GM20431 (cell line): ENCODE measurements around the gene PFKFB3.

ENCODE experiments used
- in situ Hi-C: fragments of 300-500 bp; cut with MseI, MboI; formaldehyde crosslinking; loops from one replicate; pipeline ENCODE4 v1.15.0; 2020; ENCODE audit warnings: low sequenced_read_pairs; ENCODE audit not compliant: unreplicated experiment

PFKFB3 gene

DNA sequence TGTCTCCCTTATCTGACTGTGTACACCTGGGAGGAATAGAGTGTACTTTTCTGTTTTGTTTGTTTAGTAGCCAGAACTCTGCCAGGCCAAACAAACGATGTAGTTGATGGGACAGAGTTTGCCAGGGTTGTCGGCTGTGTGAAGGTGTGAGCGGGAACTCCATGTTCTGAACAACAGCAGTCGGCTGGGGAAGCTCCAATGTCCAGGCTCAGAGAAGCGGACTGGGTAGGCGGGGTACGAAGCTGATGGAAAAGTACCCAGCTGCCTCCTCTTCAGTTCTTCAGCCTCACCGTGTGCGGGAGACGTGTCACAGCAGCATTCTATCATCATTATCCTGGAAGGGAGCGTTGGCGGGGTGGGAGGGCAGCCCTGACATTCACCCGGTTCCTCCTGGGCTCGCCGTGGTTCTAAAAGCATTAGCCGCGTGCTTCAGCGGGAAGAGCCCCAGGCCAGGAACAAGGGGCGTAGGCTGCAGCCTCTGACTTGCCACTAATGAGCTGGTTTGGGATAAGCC lies 52.9 kb downstream of the PFKFB3 start:
- in situ Hi-C loops: no loop called here

DNA sequence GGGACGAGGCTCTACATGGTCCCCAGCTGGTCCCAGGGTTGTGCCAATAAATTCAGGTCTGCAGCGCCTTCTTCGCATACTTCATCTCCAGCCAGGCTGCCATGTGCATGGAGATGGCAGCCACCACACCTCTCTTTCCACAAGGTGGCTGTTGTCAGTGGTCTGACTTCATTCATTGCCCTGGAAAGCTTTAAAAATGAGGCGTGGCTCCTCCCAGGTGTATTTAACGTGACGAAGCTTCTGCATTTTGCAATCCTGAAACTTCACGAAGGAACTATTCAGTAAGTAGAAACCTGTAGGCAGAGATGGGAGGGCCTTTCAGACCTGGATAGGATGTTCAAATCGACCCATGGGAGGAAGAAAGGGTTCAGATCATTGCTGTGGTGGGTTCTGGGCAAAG lies 53.7 kb downstream of the PFKFB3 start:
- in situ Hi-C loops: no loop called here

DNA sequence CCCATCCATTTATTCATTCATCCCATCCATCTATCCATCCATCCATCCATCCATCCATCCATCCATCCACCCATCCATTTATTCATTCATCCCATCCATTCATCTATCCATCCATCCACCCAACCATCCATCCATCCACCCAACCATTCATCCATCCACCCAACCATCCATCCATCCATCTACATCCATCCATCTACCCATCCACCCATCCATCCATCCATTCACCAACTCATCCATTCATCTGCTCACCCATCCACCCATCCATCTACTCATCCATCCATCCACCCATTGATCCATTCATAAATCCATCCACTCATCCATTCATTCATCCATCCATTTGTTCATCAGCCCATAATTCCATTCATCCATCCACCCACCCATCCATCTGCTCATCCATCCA lies 56.4 kb downstream of the PFKFB3 start:
- in situ Hi-C loops: no loop called here

DNA sequence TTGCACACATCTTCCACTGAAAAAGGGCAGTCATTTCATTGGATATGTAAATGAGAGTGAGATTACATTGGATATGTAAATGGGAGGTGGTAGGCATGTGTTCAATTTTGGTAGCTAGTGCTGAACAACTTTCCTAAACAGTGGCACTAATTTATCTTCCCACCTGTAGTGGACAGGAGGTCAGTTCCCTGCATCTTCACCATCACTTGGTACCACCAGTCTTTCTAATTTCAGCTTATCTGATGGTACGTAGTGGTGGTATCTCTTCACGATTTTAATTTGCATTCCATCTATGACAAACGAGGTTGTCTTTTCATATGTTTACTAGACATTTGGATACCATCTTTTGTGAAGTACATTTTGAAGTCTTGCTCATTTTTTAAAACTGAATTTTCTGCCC lies 58.1 kb downstream of the PFKFB3 start:
- in situ Hi-C loops: no loop called here

DNA sequence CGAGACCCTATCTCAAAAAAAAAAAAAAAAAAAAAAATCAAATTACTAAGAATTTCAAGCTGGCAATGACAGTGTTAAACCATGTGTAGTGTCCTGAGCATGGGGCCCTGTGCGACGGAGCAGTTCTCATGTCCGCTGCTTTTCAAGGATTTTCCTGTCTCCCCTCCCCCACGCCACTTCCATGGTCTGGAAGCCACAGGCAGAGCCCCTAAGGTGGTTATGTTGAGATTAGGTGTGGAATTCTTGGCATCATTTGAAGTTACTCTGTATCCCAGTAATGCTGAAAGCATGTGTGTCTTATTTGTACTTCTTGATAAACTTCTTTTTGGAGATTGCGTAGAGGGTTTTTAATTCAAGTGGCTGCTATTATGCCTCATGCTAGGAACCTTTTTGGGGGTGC lies 65.2 kb downstream of the PFKFB3 start:
- in situ Hi-C loops: no loop called here

DNA sequence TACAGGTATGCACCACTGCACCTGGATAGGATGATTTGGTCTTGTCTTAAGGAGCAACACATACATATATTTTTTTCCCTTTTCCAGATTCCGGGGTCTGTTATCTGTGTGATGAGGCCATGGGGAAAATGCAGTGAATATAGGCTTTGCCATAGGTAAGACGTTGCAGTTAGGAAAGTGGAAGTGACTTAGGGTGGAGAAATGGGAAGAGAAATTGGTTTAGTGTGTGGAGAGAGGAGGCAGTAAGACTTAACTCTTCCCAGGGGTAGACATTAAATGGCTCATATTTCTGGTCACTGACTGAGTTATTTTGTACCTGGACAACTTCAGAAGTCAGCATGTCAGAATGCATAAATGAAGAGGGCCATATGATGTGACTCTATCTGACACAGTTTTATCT lies 66.7 kb downstream of the PFKFB3 start:
- in situ Hi-C loops: no loop called here

DNA sequence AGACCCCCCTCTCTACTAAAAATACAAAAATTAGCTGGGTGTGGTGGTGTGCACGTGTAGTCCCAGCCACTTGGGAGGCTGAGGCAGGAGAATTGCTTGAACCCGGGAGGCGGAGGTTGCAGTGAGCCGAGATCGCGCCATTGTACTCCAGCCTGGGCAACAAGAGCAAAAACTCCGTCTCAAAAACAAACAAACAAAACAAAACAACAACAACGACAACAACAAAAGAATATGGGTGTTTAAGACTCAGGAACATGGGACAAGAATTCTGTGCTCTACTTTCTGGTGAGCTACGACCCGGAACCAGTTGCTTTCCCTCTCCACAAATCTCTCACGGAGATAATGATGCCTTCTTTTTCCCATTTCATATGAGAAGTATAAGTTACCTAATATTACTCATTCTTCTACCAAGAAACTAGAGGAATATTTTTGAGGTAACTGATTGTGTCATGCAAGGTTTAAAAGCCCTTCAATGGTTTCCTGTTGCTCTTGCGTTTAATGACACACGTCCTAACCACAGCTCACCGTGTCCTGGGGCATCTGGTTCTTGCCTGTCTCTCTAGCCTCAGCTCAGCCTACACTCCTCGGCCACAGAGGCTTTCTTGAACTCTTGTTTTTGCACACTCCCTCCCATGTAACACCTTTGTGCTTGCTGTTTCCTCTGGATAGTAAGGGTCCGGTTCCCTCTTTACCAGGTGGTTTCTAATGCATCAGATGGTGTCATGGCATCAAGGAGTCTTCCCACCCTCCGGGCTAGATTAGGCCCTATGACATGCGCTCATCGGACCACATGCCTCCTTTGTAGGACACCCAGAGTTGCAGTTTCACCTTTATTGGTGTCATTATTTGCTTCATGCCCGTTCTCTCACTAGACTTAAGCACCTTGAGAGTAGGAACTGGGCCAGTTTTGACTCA lies 67.5 kb downstream of the PFKFB3 start:
- in situ Hi-C loops: no loop called here

DNA sequence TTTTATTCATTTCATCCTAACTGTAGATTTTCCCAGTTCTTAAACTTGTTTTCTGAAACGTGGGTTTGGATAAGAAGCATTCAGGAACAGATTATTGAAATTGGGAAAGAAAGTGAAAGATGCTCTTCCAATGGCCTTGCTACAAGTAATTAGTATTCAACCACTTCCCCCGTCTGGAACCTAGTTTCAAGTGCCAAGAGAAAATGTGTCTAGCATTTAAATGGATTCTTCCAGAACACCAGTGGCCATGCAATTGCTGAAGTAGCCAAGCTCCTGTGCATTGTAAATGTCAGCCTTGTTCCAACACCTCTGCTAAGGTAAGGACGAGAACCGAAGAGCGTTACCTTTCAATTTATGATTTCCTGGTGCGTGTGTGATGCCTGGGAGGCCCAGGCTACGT lies 68.2 kb downstream of the PFKFB3 start:
- in situ Hi-C loops: no loop called here

DNA sequence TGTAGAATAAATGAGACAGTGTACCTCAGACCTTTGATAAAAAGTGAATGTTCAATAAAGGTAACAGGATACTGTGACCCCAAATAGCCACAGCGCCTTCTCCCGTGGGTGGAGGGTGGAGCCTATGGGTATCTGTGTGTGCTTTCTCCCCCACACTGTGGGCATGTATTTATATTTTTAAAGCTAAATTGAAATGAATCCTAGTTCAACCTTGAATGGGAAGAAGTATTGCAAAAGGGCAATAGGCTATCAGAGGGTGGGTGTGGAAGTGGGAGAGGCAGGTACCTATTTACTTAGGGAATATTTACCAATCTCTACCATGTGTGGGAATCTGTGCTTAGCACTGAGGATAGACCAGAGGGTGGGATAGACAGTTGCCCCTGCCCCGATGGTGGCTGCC lies 68.9 kb downstream of the PFKFB3 start:
- in situ Hi-C loops: no loop called here

DNA sequence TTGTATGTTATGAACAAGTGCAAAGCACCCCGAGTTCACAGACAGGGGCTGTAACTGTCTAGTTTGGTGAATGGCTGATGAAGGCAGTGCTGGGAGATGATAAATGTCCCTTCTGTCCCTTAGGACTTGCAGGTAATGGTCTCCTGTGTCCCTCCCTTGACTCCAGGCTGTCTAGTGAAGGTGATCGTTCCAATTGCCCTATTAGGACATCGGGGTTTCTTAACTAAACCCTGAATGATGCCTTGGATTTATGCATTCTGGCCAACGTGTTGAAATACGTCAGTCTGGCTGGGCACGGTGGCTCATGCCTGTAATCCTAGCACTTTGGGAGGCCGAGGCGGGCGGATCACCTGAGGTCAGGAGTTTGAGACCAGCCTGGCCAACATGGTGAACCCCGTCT lies 69.4 kb downstream of the PFKFB3 start:
- in situ Hi-C loops: no loop called here

DNA sequence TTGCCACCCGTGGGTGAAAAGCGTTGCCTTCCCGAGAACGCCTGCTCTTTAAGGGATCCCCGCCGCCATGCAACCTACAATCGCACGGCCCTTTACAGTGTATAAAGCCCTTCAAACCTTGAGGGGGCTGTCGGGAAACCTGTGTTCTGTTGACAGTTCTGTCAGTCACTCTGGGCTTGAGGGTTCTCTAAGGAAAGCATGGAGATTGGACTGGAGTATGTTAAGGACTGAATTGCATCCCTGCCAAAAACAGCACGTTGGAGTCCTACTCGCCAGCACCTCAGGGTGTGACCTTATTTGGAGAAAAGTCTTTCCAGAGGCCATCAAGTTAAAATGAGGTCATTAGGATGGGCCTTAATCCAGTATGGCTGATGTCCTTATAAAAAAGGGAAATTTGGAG lies 70.6 kb downstream of the PFKFB3 start:
- in situ Hi-C loops: no loop called here

DNA sequence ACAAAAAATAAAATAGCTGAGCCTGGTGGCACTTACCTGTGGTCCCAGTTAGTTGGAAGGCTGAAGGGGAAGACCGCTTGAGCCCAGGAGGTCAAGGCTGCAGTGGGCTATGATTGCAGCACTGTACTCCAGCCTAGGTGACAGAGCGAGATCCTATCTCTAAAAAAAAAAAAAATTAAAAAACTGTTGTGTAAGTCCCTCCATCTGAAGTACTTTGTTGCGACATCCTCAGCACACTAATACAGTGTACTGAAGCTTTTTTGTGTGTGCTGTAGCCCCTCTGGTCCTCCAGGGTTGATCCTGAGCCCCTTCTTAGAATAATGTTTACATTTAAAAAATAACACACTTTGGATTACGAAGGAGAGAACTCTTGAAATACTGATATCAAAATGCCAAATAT lies 71.3 kb downstream of the PFKFB3 start:
- in situ Hi-C loops: no loop called here

DNA sequence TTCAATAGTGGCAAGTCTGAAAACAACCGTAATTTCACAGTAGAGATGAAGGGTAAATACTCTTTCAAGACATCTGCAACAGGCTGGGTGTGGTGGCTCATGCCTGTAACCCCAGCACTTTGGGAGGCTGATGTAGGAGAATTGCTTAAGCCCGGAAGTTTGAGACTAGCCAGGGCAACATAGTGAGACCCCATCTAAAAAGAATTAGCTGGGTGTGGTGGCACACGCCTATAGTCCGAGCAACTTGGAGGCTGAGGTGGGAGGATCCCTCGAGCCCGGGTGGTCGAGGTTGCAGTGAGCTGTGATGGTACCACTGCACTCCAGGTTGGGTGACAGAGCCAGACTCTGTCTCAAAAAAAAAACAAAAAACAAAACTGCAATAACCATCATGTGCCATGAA lies 71.8 kb downstream of the PFKFB3 start:
- in situ Hi-C loops: no loop called here

DNA sequence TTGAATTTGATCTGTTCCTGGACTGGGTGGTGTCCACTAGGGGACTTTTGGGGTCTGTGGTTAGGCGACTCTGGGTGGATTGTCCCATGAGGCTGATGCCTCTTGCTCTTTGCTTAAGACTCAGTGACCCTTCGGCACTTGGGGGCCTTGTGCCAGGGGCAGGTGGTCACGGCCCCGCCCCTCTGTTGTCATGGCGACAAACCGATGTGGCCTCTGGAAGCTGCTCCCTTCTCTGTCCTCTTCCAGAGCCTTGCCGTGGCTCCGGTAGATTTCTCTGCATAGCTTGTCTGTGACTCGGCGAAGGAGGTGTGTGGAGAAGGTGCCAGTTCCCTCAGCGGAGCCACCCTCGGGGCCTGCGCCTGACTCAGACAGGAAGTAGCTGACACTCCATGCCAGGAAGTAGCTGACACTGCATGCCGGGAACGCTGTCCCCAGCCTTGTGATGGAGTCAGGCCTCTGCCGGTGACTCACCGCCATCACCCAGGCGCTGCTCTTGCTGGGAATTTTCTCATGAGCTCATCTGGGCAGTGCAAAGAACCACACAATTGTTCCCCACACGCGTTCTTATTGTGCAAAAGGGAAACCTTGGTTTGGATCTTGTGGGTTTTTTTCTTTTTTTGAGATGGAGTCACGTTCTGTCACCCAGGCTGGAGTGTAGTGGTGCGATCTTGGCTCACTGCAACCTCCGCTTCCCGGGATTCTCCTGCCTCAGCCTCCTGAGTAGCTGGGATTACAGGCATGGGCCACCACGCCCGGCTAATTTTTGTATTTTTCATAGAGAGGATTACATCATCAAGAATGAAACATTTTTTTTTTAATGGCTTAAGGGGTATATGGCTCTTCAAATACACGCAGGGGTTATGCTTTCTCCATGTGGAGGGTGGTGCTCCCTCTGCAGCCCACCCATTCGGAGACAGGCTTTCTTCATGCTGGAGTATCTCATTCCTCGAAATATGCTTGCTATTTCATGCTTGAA lies 72.6 kb downstream of the PFKFB3 start:
- in situ Hi-C loops: no loop called here

DNA sequence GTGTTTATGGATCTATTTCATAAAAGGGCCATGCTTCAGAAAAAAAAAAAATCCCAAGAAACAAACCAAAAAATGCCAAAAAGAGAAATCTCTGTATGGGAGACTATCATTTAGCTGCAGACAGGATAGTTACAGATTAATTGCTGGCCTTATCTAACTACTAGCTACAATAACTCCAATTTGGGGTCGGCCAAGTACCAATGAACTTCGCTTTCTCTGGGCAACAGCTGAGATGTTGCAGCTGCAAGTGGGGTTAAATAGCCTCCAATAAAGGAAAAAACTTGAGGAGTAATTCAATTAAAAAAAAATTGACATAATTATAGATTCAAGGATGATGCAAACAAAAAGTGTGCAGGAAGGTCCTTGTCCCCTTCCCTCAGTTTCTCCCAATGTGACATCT lies 73.6 kb downstream of the PFKFB3 start:
- in situ Hi-C loops: no loop called here

DNA sequence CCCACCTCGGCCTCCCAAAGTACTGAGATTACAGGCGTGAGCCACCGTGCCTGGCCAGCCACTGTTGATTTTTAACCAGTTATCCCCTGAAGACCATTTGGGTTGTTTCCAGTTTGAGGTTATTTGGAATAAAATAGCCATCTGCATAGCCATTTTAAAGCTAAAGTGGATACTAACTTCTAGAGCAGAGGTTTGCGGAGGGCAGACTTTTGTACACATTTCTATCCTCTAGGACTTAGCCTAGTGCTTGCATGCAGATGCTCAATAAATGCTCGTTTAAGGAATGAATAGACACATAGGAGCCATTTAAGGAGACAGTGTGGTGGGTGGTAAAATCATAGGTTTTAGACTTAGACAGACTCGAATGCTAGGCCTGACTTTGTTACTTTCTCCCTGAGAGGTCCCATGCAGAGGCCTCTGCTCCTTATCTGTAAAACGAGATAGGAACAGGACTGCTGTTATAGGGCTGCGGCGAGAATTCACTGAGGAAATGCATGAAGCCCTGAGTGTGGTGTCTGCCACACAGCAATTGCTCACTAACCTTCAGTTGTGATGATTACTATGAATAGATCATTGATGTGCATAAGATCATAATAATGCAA lies 75.9 kb downstream of the PFKFB3 start:
- in situ Hi-C loops: no loop called here

DNA sequence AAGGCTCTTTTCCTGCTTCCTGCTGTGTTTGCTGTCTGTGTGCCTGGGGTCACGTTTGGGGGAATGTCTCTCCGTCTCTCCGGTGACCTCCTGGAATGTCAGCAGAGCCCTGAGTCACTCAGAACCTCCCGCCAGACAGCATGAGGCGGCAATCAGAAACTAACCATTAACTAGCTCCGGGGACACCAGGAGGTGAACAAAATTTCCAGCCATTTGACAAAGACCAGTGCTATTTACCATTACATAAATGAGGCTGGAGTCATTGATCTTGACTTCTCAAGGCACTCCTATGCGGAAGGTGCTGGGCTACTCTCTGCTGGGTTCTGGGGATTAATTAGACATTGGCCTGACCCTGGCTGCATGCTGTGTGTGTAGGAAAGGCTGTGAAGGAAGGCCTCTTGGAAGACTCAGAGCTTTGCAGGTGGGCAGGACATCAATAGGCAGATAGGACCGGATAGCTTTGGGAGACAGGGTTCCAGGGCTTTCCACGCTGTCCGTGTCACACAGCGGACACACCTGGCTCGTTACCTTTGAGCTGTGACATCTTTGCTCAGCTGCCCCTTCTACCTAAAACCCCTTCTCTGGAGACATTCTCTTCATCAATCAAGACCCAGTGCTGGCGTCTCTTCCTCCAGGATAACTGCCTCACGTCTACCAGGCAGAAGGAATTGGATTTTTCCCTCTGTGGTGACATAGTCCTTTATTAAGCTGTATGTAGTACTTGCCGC lies 77.0 kb downstream of the PFKFB3 start:
- in situ Hi-C loops: no loop called here

DNA sequence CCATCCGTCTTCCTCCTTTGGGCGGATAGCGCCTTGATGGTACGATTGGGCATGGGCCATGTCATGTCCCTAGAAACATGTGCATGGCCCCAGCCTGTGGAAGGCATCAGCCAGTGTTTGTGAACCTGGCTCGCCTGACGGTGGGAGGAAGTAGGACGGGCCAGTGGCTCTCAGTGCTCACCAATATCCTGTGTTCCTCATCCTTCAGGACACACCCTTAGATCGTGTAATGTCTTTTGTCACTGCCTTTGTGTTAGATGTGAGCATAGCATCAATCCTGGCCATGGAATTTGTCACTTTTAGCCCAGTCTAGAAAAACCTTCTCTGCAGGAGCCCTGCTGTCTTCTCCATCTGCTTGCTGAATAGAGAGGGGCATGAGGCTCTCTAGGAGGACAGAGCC lies 77.6 kb downstream of the PFKFB3 start:
- in situ Hi-C loops: no loop called here

DNA sequence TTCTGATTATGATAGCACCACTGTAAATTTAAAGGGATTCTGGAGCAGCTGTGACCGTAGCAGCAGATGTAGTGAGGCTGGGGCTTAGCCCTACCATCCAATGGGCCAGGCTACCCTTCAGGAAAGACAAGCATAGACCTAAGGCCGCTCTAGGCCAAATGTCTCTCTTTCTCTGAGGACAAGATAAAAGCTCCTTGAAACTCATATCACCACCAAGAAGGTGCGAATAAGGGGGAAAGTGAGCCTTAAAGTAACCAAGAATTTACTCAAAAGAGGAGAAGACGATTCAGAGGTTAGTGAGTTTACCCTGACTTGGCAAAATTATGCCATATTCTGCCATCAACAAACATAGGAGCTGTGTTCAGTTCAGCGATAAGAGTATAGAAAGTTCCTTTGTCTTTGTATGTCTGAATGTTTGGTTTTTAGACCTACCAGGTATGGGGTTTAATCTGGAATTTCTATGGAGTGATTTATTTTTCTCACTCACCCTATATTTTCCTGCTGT lies 79.8 kb downstream of the PFKFB3 start:
- in situ Hi-C loops: no loop called here

DNA sequence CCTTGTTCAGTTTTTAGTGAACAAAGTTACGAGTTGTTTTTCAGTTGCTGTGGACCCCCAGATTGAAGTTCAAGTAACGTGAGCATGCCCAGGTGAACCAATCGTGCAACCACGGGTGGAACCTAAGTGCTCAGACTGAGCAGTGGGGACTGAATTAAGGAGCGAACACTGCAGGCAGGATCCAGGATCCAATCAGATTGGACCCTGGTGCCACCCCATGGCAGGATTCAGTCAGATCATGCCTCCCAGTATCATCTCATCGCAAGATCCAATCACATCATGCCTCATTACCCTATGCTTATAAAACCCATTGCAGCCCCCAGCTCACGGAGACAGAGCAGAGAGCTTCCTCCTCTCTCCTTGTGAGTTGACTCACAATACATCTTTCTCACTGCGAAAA lies 80.9 kb downstream of the PFKFB3 start:
- in situ Hi-C loops: no loop called here
